Measurements from ENCODE around the gene CDK14.

Gene CDK14

GRCh38 chr7:90663176-90663575 is 67.1 kb downstream of the CDK14 start:
- Histone ChIP-seq H3K4me3 (replicated peaks; ENCODE audit: insufficient read depth, low read length) (no peak overlapping the region), H3K27ac (replicated peaks) (no peak overlapping the region), H3K27me3 (ENCODE audit: insufficient read depth, poor library complexity, severe bottlenecking) (no peaks in the 10 kb centered on the region)
- no peak for DNase-seq (ENCODE audit: low read depth in 1 of 2, low spot score in 1 of 2)
- TF ChIP-seq SPI1 (IDR thresholded peaks at IDR 0.05; ENCODE audit: borderline replicate concordance, low read depth) (no peak), POLR2AphosphoS5 (IDR thresholded peaks at IDR 0.05; ENCODE audit: low read depth) (no peak), REST (IDR thresholded peaks at IDR 0.05; ENCODE audit: insufficient replicate concordance, low read depth) (no peak), GABPA (IDR thresholded peaks at IDR 0.05; ENCODE audit: low read depth) (no peak), CTCF (IDR thresholded peaks at IDR 0.05; ENCODE audit: insufficient read depth, low read length) (no peak)

GRCh38 chr7:90666186-90666585 is 70.1 kb downstream of the CDK14 start:
- no peak for DNase-seq (ENCODE audit: low read depth in 1 of 2, low spot score in 1 of 2)
- Histone ChIP-seq H3K4me3 (replicated peaks; ENCODE audit: insufficient read depth, low read length) (no peak overlapping the region), H3K27me3 (ENCODE audit: insufficient read depth, poor library complexity, severe bottlenecking) (no peaks in the 10 kb centered on the region), H3K27ac (replicated peaks) (no peak overlapping the region)
- TF ChIP-seq CTCF (IDR thresholded peaks at IDR 0.05; ENCODE audit: insufficient read depth, low read length) = no peak
- TF ChIP-seq GABPA (IDR thresholded peaks at IDR 0.05; ENCODE audit: low read depth) = no peak
- no peak for TF ChIP-seq REST (IDR thresholded peaks at IDR 0.05; ENCODE audit: insufficient replicate concordance, low read depth)
- TF ChIP-seq POLR2AphosphoS5 (IDR thresholded peaks at IDR 0.05; ENCODE audit: low read depth) = no peak
- TF ChIP-seq SPI1 (IDR thresholded peaks at IDR 0.05; ENCODE audit: borderline replicate concordance, low read depth) = no peak

- Histone ChIP-seq H3K27ac (replicated peaks) (no peak overlapping the region), H3K27me3 (ENCODE audit: insufficient read depth, poor library complexity, severe bottlenecking) (no peaks in the 10 kb centered on the region), H3K4me3 (replicated peaks; ENCODE audit: insufficient read depth, low read length) (no peak overlapping the region)
- DNase-seq (ENCODE audit: low read depth in 1 of 2, low spot score in 1 of 2) = no peak
- TF ChIP-seq GABPA (IDR thresholded peaks at IDR 0.05; ENCODE audit: low read depth) (no peak), CTCF (IDR thresholded peaks at IDR 0.05; ENCODE audit: insufficient read depth, low read length) (no peak), SPI1 (IDR thresholded peaks at IDR 0.05; ENCODE audit: borderline replicate concordance, low read depth) (no peak), POLR2AphosphoS5 (IDR thresholded peaks at IDR 0.05; ENCODE audit: low read depth) (no peak), REST (IDR thresholded peaks at IDR 0.05; ENCODE audit: insufficient replicate concordance, low read depth) (no peak)
Measured at GRCh38 chr7:90668992-90669391, 72.9 kb downstream of the CDK14 start.
